Measurements from ENCODE around the gene DAPK3. TPM values are rescaled to one million over a fixed set of nuclear protein-coding genes. Genes with fewer than 3 reads are reported as not detected.

DAPK3 gene
- total and polyA plus RNA-seq, 12 donors, result 72.5 to 222 (median 112) TPM

GRCh38 chr19:3985643-3986259, 14.9 kb upstream of the DAPK3 start:
- Histone ChIP-seq H3K4me1 (peaks cover 6 to 62% (median 45%) of the 10 kb centered on the region in 9 donors), H3K4me3 (peak overlapping the region; percentile 85 to 100 (median 94)), H3K27me3 (no peaks in the 10 kb centered on the region), H3K27ac (peak overlapping the region in 9 of 10 donors; percentile 89 to 100 (median 96)), H3K36me3 (peaks cover 18 to 37% (median 34%) of the 10 kb centered on the region in 9 donors), H3K9me3 (no peaks in the 10 kb centered on the region)
- DNase-seq, result no peak
- peak in 1 of 8 donors; percentile 1 for ATAC-seq
- intact Hi-C loops (cut with DNase I), result loop anchor here (1.0 to 10.0 kb wide), 14 partner anchors 15 to 223 kb away; partner anchors contain the start of genes DAPK3 (in 3 of the 10), MRPL54 (in 2 of the 10), ANKRD24 (in 1 of the 10) and APBA3 (in 1 of the 10)
- TF ChIP-seq CTCF (IDR thresholded peaks at IDR 0.05), result no peak
- 3% methylated on average over 19 of the region's 19 CpGs for WGBS, 2 donors

GRCh38 chr19:3984908-3985642, 14.2 kb upstream of the DAPK3 start, which contains the start of gene EEF2:
EEF2 (minus strand) TSS chr19:3985463; CDS start chr19:3985380, 83 bp downstream.
- DNase-seq (peak; percentile 91), ATAC-seq (peak; percentile 56 to 85 (median 78))
- Histone ChIP-seq H3K9me3 (no peaks in the 10 kb centered on the region), H3K4me1 (peaks cover 6 to 62% (median 45%) of the 10 kb centered on the region in 9 donors), H3K4me3 (peak within 1 kb of the TSS; percentile 85 to 100 (median 94)), H3K27me3 (no peaks in the 10 kb centered on the region), H3K36me3 (peaks cover 25 to 44% (median 41%) of the 10 kb centered on the region in 9 donors), H3K27ac (peak within 1 kb of the TSS; percentile 88 to 100 (median 96))
- intact Hi-C loops (cut with DNase I), result loop anchor here in 9 of 10 donors (2.0 to 10.0 kb wide), 9 partner anchors 14 to 223 kb away; partner anchors contain the start of genes DAPK3 (in 3 of the 9), ANKRD24 (in 1 of the 9), APBA3 (in 1 of the 9) and MAP2K2 (in 1 of the 9)
- no peak for TF ChIP-seq CTCF (IDR thresholded peaks at IDR 0.05)
- 0 to 1% methylated on average over 80 of the region's 80 CpGs for WGBS, 2 donors

- H3K27ac ChIP-seq, result peak overlapping the region; percentile 88 to 100 (median 96)
- WGBS, 2 donors, result 0% methylated on average over 10 of the region's 10 CpGs
- peaks cover 6 to 64% (median 45%) of the 10 kb centered on the region in 9 donors for H3K4me1 ChIP-seq
- no peak for DNase-seq
- ATAC-seq, result peak in 3 of 8 donors; percentile 1 to 17 (median 7)
- intact Hi-C loops (cut with DNase I), result loop anchor here in 7 of 10 donors (2.0 to 10.0 kb wide), 3 partner anchors 14 to 220 kb away; partner anchors contain the start of gene DAPK3 (in 3 of the 7)
- H3K36me3 ChIP-seq, result peaks cover 30 to 49% (median 46%) of the 10 kb centered on the region in 9 donors
- H3K27me3 ChIP-seq, result no peaks in the 10 kb centered on the region
- no peaks in the 10 kb centered on the region for H3K9me3 ChIP-seq
- peak overlapping the region; percentile 85 to 100 (median 94) for H3K4me3 ChIP-seq
- TF ChIP-seq CTCF (IDR thresholded peaks at IDR 0.05), result no peak
Observed at GRCh38 chr19:3984584-3984907, 13.6 kb upstream of the DAPK3 start.

All from heart right ventricle (tissue), 16 donors.